HepG2 (cell line): ENCODE results near the gene PRR29. TPM values are rescaled to one million over a fixed set of nuclear protein-coding genes. Genes with fewer than 3 reads are reported as not detected.

Source experiments
- ARNTL ChIP-seq: sonication (generic); formaldehyde crosslinking; IDR thresholded peaks from 2 replicates; pipeline ENCODE4 v1.4.0; 2020; ENCODE audit warnings: mild to moderate bottlenecking, missing genetic modification reagents
- BCL3 ChIP-seq: sonication (generic); formaldehyde crosslinking; IDR thresholded peaks from 2 replicates; pipeline ENCODE4 v1.5.1; 2020; ENCODE audit warnings: mild to moderate bottlenecking, missing genetic modification reagents, moderate library complexity
- BCL6 ChIP-seq: IDR thresholded peaks from 2 replicates; pipeline ENCODE4 v1.6.1; 2016; ENCODE audit warnings: missing genetic modification reagents, missing compliant biosample characterization
- CHCHD3 ChIP-seq: sonication (generic); formaldehyde crosslinking; IDR thresholded peaks from 2 replicates; pipeline ENCODE4 v1.8.0; 2022; ENCODE audit warnings: mild to moderate bottlenecking, missing genetic modification reagents, moderate library complexity
- HNF4A ChIP-seq: sonication (generic); formaldehyde crosslinking; IDR thresholded peaks from 2 replicates; pipeline ENCODE4 v1.4.0; 2020; ENCODE audit warnings: missing genetic modification reagents
- HNRNPH1 ChIP-seq: fragments of 200-400 bp; formaldehyde crosslinking; optimal IDR thresholded peaks from 2 replicates; pipeline ENCODE3; 2017; ENCODE audit warnings: mild to moderate bottlenecking, low read depth, low read length
- JARID2 ChIP-seq: sonication (generic); formaldehyde crosslinking; IDR thresholded peaks from 2 replicates; pipeline ENCODE4 v1.8.1; 2023; ENCODE audit warnings: missing genetic modification reagents, inconsistent platforms; ENCODE audit not compliant: insufficient replicate concordance
- PHF5A ChIP-seq: IDR thresholded peaks from one replicate; pipeline ENCODE4 v1.6.1; 2018; ENCODE audit warnings: low read depth, missing genetic modification reagents; ENCODE audit not compliant: unreplicated experiment
- SPEN ChIP-seq: sonication (generic); formaldehyde crosslinking; IDR thresholded peaks from 2 replicates; pipeline ENCODE4 v1.5.1; 2020; ENCODE audit warnings: low read depth, mild to moderate bottlenecking, missing genetic modification reagents
- THAP8 ChIP-seq: sonication (generic); formaldehyde crosslinking; IDR thresholded peaks from 2 replicates; pipeline ENCODE4 v1.5.1; 2020; ENCODE audit warnings: missing genetic modification reagents, mild to moderate bottlenecking, borderline replicate concordance
- THYN1 ChIP-seq: sonication (generic); formaldehyde crosslinking; IDR thresholded peaks from 2 replicates; pipeline ENCODE4 v1.8.1; 2023; ENCODE audit warnings: low read depth, mild to moderate bottlenecking, moderate library complexity, missing genetic modification reagents, borderline replicate concordance
- ZMYM4 ChIP-seq: sonication (generic); formaldehyde crosslinking; IDR thresholded peaks from 2 replicates; pipeline ENCODE4 v1.8.1; 2023; ENCODE audit warnings: mild to moderate bottlenecking, missing genetic modification reagents
- ZNF318 ChIP-seq: sonication (generic); formaldehyde crosslinking; IDR thresholded peaks from 2 replicates; pipeline ENCODE4 v1.4.0; 2020; ENCODE audit warnings: mild to moderate bottlenecking, missing genetic modification reagents
- ZNF552 ChIP-seq: sonication (generic); formaldehyde crosslinking; IDR thresholded peaks from 2 replicates; pipeline ENCODE4 v1.9.0; 2022; ENCODE audit warnings: missing genetic modification reagents, mild to moderate bottlenecking, borderline replicate concordance
- ZNF558 ChIP-seq: sonication (generic); formaldehyde crosslinking; IDR thresholded peaks from 2 replicates; pipeline ENCODE4 v1.9.0; 2022; ENCODE audit warnings: mild to moderate bottlenecking, missing genetic modification reagents, borderline replicate concordance
- ZNF674 ChIP-seq: sonication (generic); formaldehyde crosslinking; IDR thresholded peaks from 2 replicates; pipeline ENCODE4 v1.5.0; 2020; ENCODE audit warnings: low read depth, mild to moderate bottlenecking, missing genetic modification reagents
- ZNF768 ChIP-seq: sonication (generic); formaldehyde crosslinking; IDR thresholded peaks from 2 replicates; pipeline ENCODE4 v1.4.0; 2020; ENCODE audit warnings: missing genetic modification reagents
- ZSCAN22 ChIP-seq: sonication (generic); formaldehyde crosslinking; IDR thresholded peaks from 2 replicates; pipeline ENCODE4 v1.4.0; 2020; ENCODE audit warnings: mild to moderate bottlenecking, missing genetic modification reagents
- polyA plus RNA-seq, 8 experiments: library from polyadenylated mRNA; depleted of rRNA in 3 of 8; stranded (reverse) in 7 of 8; unstranded in 1 of 8; fragments of >200 nt; fragmentation: Illumina TruSeq in 4 of 8; extraction: Trizol in 4 of 8; gene quantifications; 2 replicates each; pipeline versions ENCODE4 v1.2.1 to v1.2.3, GENCODE V29; 2011 to 2016; ENCODE audit warnings: low read depth in 4 of 8, missing spikeins in 1 of 8, mixed read lengths in 1 of 8; ENCODE audit not compliant: insufficient read depth in 1 of 8
- total RNA-seq, 5 experiments: library from RNA; depleted of rRNA; stranded (reverse); fragments of >200 nt; fragmentation: Illumina TruSeq; extraction: Trizol; gene quantifications; 2 replicates each; pipeline ENCODE4 v1.2.3, GENCODE V29; 2016; ENCODE audit warnings: low read depth in 1 of 5

Gene PRR29
- total and polyA plus RNA-seq, 2 of the 13 experiments (the other 11 are each of a cell fraction or from before 2014, with no cell fraction given): 0.07 to 0.20 TPM

GRCh38 chr17:63998050-63998720, at the start of gene PRR29 (continued):
- peak; percentile 24; the same call in 1 of the 2 replicates for TF ChIP-seq BCL6 (CRISPR knock-in tag)
- TF ChIP-seq HNRNPH1: no peak
- TF ChIP-seq SPEN (CRISPR knock-in tag): peak; percentile 35; the same call in 1 of the 2 replicates
- TF ChIP-seq BCL3 (CRISPR knock-in tag): peak; percentile 65
- no peak for TF ChIP-seq CHCHD3 (CRISPR knock-in tag)
- peak; percentile 77; the same call in 1 of the 2 replicates for TF ChIP-seq ZNF768 (CRISPR knock-in tag)
- TF ChIP-seq ARNTL (CRISPR knock-in tag): no peak
- no peak for TF ChIP-seq ZNF558 (CRISPR knock-in tag)
- TF ChIP-seq ZNF552 (CRISPR knock-in tag): no peak
- TF ChIP-seq PHF5A: no peak
- TF ChIP-seq ZMYM4 (CRISPR knock-in tag): no peak; the same call in 1 of the 2 replicates
- no peak for TF ChIP-seq ZNF674 (CRISPR knock-in tag)
- no peak for TF ChIP-seq HNF4A (CRISPR knock-in tag)
- TF ChIP-seq ZSCAN22 (CRISPR knock-in tag): no peak
- no peak for TF ChIP-seq ZNF318
- no peak for TF ChIP-seq THYN1
- peak; percentile 85 for TF ChIP-seq JARID2 (CRISPR knock-in tag)
- no peak for TF ChIP-seq THAP8 (CRISPR knock-in tag)
